Endodermal cell (in vitro differentiated cells): ENCODE data around the gene FUT8. TPM values are rescaled to one million over a fixed set of nuclear protein-coding genes. Genes with fewer than 3 reads are reported as not detected.

ENCODE experiments used
- DNase-seq: peaks from one replicate; pipeline ENCODE4 v3.0.0-alpha.2; 2017
- H3K27ac ChIP-seq: 2 replicates; pipeline ENCODE4 v1.5.1; 2013; ENCODE audit warnings: mild to moderate bottlenecking, low read depth, low read length, moderate library complexity
- H3K27me3 ChIP-seq: 2 replicates; pipeline ENCODE4 v1.6.1; 2013; ENCODE audit warnings: mild to moderate bottlenecking, low read length, moderate library complexity; ENCODE audit not compliant: insufficient read depth, control insufficient read depth, poor library complexity, severe bottlenecking
- H3K36me3 ChIP-seq: 2 replicates; pipeline ENCODE4 v1.7.0; 2013; ENCODE audit warnings: mild to moderate bottlenecking, low read length, moderate library complexity; ENCODE audit not compliant: control insufficient read depth, insufficient read depth
- H3K4me1 ChIP-seq: one replicate; pipeline ENCODE4 v1.7.0; 2013; ENCODE audit warnings: low read length; ENCODE audit not compliant: control insufficient read depth, insufficient read depth
- H3K4me3 ChIP-seq: 2 replicates; pipeline ENCODE4 v1.5.1; 2013; ENCODE audit warnings: mild to moderate bottlenecking, low read length, moderate library complexity
- H3K9ac ChIP-seq: 2 replicates; pipeline ENCODE4 v1.6.1; 2013; ENCODE audit warnings: mild to moderate bottlenecking, low read length, moderate library complexity; ENCODE audit not compliant: poor library complexity, severe bottlenecking; ENCODE audit errors: extremely low read depth
- H3K9me3 ChIP-seq: 2 replicates; pipeline ENCODE4 v1.6.1; 2013; ENCODE audit warnings: mild to moderate bottlenecking, low read length, moderate library complexity; ENCODE audit not compliant: control insufficient read depth
- H3K27ac Mint-ChIP-seq: 2 replicates; pipeline ENCODE4 v1.8.0; 2020; ENCODE audit warnings: mixed read lengths
- H3K27me3 Mint-ChIP-seq: 2 replicates; pipeline ENCODE4 v1.8.0; 2021; ENCODE audit warnings: mild to moderate bottlenecking, mixed read lengths; ENCODE audit not compliant: insufficient read depth
- H3K36me3 Mint-ChIP-seq: 2 replicates; pipeline ENCODE4 v1.8.0; 2020; ENCODE audit warnings: low read depth, mixed read lengths
- H3K4me1 Mint-ChIP-seq: 2 replicates; pipeline ENCODE4 v1.8.0; 2020; ENCODE audit warnings: mixed read lengths
- H3K4me3 Mint-ChIP-seq: 2 replicates; pipeline ENCODE4 v1.8.0; 2020; ENCODE audit warnings: mild to moderate bottlenecking, moderate library complexity, mixed read lengths
- H3K9me3 Mint-ChIP-seq: 2 replicates; pipeline ENCODE4 v1.8.0; 2020; ENCODE audit warnings: mild to moderate bottlenecking, mixed read lengths
- CTCF ChIP-seq: fragments of 200-600 bp; sonication (generic); conservative IDR thresholded peaks from 2 replicates; pipeline ENCODE4 v1.5.0; 2021; ENCODE audit warnings: antibody characterized with exemption, mild to moderate bottlenecking
- WGBS, 2 experiments: methylation state at CpG; one replicate each; pipeline versions ENCODE4 v1.1.5 to v1.1.7; 2013; ENCODE audit warnings: missing lambda C conversion rate in 2 of 2, mixed read lengths in 1 of 2; ENCODE audit not compliant: insufficient coverage in 1 of 2, insufficient read length in 1 of 2; 5-methylcytosine and 5-hydroxymethylcytosine counted together
- total RNA-seq, 2 donors: library from RNA; stranded (reverse); fragmentation: NEBNext Ultra II Directional in 1 of 2; extraction: Animal tissue kit (Norgen Biotek cat#: 25700) in 1 of 2; gene quantifications; 2 replicates in 1 of 2; 3 replicates in 1 of 2; pipeline ENCODE4 v1.2.1, GENCODE V29; 2021

FUT8 gene
- total RNA-seq, 2 donors from 2014 or later: 63.9 to 76.9 TPM

DNA sequence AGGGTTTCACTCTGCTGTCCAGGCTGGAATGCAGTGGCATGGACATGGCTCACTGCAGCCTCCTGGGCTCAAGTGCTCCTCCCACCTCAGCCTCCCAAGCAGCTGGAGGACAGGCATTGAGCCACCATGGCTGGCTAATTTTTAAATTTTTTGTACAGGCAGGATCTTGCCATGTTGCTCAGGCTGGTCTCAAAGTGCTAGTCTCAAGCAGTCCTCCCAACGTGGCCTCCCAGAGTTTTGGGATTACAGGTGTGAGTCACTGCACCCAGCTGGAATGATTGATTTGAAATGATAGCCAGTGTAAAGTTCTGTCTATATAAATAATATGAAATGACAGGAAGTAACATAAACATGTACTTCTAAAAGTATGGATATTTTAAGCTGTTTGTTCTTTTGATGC is 172.7 kb downstream of the FUT8 start:
- no peaks in the 10 kb centered on the region for H3K36me3 Mint-ChIP-seq
- H3K9me3 ChIP-seq: no peaks in the 10 kb centered on the region
- 88 to 97% methylated on average over 1 of the region's 1 CpG for WGBS, 2 experiments
- no peak overlapping the region for H3K27ac ChIP-seq
- H3K36me3 ChIP-seq: no peaks in the 10 kb centered on the region
- no peaks in the 10 kb centered on the region for H3K4me1 Mint-ChIP-seq
- H3K9ac ChIP-seq: no peak overlapping the region
- no peak overlapping the region for H3K4me3 Mint-ChIP-seq
- no peaks in the 10 kb centered on the region for H3K27me3 Mint-ChIP-seq
- no peaks in the 10 kb centered on the region for H3K9me3 Mint-ChIP-seq
- H3K4me3 ChIP-seq: no peak overlapping the region
- no peak for TF ChIP-seq CTCF
- H3K27ac Mint-ChIP-seq: no peak overlapping the region
- H3K4me1 ChIP-seq: no peaks in the 10 kb centered on the region
- no peak for DNase-seq
- no peaks in the 10 kb centered on the region for H3K27me3 ChIP-seq

DNA sequence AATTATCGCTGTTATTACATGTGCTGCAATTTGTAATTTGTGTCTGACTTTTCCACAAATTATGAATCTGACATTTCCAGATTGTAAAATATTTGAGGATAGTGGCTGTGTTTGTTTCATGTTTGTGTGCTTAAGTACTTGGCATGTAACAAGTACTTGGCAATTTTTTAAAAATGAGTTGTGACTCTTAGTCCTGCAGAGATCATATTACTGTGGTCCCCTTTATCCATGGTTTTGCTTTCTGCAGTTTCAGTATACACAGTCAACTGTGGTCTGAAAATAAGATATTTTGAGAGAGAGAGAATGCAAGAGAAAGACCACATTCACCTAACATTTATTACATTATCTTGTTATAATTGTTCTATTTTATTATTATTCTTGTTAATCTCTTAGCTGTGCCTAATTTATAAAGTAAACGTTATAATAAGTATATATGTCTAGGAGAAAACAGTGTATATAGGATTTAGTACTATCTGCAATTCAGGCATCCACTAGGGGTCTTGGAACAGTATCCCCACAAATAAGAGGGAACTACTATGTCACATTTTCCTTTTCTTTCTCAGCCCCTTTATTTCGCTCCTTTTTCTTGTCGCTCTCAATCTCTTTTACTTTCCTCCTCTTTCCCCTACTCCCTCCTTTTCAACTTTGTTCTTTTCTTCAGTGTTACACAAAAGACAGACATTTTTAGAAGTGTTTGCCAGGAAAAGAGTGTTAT is 176.1 kb downstream of the FUT8 start:
- Histone ChIP-seq H3K9me3 (no peaks in the 10 kb centered on the region), H3K4me3 (no peak overlapping the region), H3K27me3 (no peaks in the 10 kb centered on the region), H3K36me3 (no peaks in the 10 kb centered on the region), H3K9ac (no peak overlapping the region), H3K4me1 (peaks cover 5% of the 10 kb centered on the region), H3K27ac (no peak overlapping the region)
- Mint-ChIP-seq H3K36me3 (no peaks in the 10 kb centered on the region), H3K4me3 (no peak overlapping the region), H3K27me3 (no peaks in the 10 kb centered on the region), H3K4me1 (peaks cover 2% of the 10 kb centered on the region), H3K27ac (no peak overlapping the region), H3K9me3 (no peaks in the 10 kb centered on the region)
- no peak for DNase-seq
- TF ChIP-seq CTCF: peak; percentile 56
- WGBS, 2 experiments: 86 to 100% methylated on average over 3 to 4 of the region's 4 CpGs

GRCh38 chr14:65594153-65594881 is 181.8 kb downstream of the FUT8 start:
- Histone ChIP-seq H3K9me3 (peaks cover 16% of the 10 kb centered on the region), H3K4me3 (no peak overlapping the region), H3K9ac (no peak overlapping the region), H3K36me3 (no peaks in the 10 kb centered on the region), H3K27me3 (no peaks in the 10 kb centered on the region), H3K27ac (no peak overlapping the region), H3K4me1 (peaks cover 5% of the 10 kb centered on the region)
- Mint-ChIP-seq H3K4me3 (peak overlapping the region; percentile 15), H3K27me3 (no peaks in the 10 kb centered on the region), H3K9me3 (no peaks in the 10 kb centered on the region), H3K36me3 (no peaks in the 10 kb centered on the region), H3K27ac (no peak overlapping the region), H3K4me1 (peaks cover 13% of the 10 kb centered on the region)
- no peak for TF ChIP-seq CTCF
- peak; percentile 84 for DNase-seq
- 74 to 90% methylated on average over 7 to 13 of the region's 13 CpGs for WGBS, 2 experiments
